GM15510 (cell line): ENCODE data around the gene KCNN3.

Experiments
- POLR2A ChIP-seq: IDR thresholded peaks from 3 replicates; pipeline ENCODE4 v1.6.1; 2011; ENCODE audit warnings: borderline replicate concordance; ENCODE audit not compliant: insufficient read length; ENCODE audit errors: extremely low read depth

Gene KCNN3

DNA sequence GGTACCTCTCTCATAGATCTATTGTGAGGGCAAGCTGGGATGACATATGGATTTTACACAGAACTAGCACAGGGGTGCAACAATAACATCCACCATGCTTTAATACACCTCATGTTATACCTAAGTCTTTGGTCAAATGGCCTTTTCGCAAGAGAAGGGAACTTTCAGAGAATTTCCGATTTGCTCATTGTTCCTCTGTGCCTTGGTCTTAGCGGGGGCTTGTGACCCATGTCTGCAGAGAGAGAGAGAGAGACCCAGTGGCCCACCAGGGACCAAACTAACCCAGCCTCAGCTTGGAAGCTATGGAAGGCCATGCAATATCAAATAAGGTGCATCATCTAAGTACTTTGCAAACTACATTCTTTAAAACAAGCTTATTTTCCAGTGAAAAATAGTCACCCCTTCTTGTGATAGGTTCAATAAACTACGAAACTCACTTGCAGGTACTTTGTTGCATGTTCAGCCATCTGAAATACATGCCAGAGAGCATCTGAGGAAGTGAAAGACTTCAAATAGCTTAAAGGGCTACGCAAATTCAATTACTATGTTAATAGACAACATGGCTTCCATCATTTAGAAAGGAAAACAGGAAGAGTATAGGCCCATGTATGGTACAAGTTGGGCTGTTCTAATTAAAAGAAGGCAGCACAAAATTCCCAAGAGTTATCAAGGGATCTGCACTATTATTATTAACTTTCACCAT, 100.7 kb downstream of the KCNN3 start:
- TF ChIP-seq POLR2A = no peak

DNA sequence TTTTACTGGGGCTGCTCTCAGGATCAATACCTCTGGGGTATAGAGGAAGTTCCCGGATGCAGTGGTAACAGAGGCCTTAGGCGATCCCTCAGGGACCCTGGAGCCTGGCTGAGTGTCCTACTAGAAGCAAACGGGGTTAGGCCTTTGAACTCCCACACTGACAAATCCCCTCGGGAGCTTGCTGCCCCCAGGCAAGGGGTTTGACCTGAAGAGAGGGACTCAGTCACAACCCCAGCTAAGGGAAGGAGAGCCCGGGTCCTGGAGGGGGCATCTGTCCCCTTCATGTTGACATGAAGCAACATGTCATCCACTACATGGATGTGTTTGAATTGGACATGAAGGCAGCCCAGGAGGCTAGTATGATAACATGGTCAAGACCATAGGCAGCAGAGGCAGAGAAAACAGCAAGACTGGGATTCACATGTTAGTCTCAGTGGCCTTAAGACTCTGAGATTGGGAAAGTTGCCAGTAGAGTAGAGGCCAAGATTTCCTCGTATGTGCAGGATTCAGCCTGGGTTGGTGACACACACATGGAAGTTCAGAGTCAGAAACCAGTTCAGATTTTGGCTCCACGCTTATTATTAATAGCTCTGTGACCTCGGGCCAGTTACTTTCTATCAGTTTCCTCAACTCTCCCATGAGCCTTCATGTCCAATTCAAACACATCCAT, 101.5 kb downstream of the KCNN3 start:
- no peak for TF ChIP-seq POLR2A

- no peak for TF ChIP-seq POLR2A
Observed at GRCh38 chr1:154767315-154768240, 102.5 kb downstream of the KCNN3 start.

DNA sequence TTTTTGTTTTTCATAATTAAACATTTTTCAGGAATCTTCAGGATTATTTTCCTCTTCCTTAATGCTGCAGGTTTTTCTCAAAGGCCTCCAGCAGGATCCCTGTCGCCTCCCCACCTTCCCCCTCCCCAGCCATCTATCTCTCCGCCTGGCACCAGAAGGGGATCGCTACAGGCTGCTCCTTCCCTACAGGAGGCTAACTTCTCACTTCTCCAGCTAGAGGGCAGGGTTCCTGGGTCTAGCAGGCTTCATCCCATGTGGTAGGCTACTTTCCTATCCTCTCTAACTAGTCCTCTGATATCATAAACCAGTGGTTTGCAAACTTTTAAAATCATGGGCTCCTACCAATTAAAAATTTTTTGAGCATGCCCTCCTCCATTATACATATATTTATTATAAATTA, 104.1 kb downstream of the KCNN3 start:
- no peak for TF ChIP-seq POLR2A

- no peak for TF ChIP-seq POLR2A
Observed at GRCh38 chr1:154764773-154765172, 105.3 kb downstream of the KCNN3 start.

- no peak for TF ChIP-seq POLR2A
Observed at GRCh38 chr1:154764181-154764580, 105.9 kb downstream of the KCNN3 start.

GRCh38 chr1:154760469-154760933, 109.6 kb downstream of the KCNN3 start:
- no peak for TF ChIP-seq POLR2A

- no peak for TF ChIP-seq POLR2A
Observed at GRCh38 chr1:154759793-154760192, 110.3 kb downstream of the KCNN3 start.

- TF ChIP-seq POLR2A = no peak
Observed at GRCh38 chr1:154759196-154759595, 110.9 kb downstream of the KCNN3 start.

DNA sequence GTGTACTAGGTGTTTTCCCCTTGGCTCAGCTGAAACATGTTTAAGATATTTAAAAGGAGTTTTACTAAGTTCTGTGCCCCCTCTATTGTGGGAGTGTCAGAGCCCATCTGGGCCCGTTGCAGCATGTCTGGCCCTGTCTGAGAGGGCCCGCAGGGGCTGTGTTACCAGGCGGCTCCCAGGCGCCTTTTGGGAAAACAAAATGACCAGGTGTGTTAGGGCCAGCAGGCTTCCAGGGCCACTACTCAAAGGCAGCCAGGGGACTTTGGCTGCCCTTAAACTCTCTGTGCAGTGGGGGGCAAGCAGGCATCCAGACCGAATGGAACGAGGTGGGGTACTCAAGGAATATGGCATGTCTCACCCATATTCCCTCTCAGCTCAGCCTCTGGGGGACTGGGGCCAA, 111.7 kb downstream of the KCNN3 start:
- TF ChIP-seq POLR2A = no peak

DNA sequence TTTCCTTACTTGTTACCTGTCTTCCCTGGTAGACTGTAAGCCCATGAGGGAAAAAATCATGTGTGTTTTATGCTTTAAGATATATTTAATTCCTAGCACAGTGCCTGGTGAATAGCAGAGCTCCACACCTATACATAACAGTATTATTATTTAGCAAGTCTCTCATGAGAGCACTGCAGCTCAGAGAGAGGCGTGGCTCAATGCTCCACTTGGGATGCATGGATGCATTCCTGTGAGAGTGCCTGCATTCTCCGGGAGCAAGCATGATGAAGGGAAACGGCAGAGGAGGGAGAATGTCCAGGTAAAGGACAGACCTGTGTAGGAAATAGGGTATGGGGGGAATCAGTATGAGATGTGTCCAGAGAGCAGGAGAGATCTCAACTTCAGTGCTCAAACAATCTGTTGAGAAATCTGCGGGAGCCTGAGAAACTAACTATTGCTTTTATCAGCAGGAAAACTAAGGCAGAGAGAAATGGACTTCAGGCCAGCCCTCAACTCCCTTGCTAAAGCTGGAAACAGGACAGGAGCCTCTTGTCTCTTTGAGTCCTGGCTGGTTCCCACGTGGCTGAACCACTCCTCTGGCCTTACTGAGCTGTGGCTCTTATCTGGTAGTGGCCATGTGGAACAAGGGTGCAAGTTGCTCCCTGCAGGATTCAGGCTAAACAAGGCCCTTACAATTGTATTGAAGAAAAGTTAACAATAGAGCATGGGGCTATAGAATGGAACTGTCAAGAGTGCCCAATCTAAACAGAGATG, 113.1 kb downstream of the KCNN3 start:
- no peak for TF ChIP-seq POLR2A

DNA sequence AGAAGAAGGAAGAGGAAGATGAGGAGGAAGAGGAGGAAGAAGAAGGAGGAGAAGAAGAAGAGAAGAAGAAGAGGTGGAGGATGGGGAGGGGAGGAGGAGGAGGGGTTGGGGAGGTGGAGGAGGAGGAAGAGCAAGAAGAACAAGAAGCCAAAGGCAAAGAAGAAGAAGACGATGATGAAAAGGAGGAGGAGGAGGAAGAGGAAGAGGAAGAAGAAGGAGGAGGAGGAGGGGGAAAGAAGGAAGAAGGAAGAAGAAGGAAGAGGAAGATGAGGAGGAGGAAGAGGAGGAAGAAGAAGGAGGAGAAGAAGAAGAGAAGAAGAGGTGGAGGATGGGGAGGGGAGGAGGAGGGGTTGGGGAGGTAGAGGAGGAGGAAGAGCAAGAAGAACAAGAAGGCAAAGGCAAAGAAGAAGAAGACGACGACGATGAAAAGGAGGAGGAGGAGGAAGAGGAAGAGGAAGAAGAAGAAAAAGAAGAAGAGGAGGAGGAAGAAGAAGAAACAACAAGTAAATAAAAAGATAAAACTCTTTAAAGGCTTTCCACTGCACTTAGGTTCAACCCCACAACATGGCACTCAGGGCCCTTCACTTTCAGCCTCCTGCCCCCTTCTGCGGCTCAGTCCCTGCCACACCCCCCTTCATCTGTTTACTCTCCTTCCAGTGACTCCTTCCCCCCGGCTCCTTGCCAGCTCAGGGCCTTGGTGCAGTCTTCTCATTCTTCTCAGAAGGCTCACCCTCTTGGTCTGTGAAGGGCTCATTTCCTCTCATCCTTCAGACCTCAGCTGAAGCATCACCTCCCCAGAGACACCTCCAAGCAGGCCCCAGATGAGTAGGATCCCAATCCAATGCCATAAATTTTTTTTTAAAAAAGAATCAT, 114.0 kb downstream of the KCNN3 start:
- no peak for TF ChIP-seq POLR2A

- no peak for TF ChIP-seq POLR2A
Observed at GRCh38 chr1:154753426-154753825, 116.7 kb downstream of the KCNN3 start.
